Mesendoderm (in vitro differentiated cells): ENCODE results near the gene ARSG.
A peak's percentile ranks its signal among the peaks of the same experiment; 100 is the strongest.

ENCODE experiments used
- DNase-seq: peaks from one replicate; pipeline ENCODE4 v3.0.0; 2013
- H2AK5ac ChIP-seq: 2 replicates; pipeline ENCODE4 v1.6.1; 2013; ENCODE audit warnings: low read length, inconsistent platforms
- H2BK120ac ChIP-seq: 2 replicates; pipeline ENCODE4 v1.6.1; 2013; ENCODE audit warnings: low read depth, mild to moderate bottlenecking, low read length, moderate library complexity, mixed read lengths
- H2BK15ac ChIP-seq: replicated peaks from 2 replicates; pipeline ENCODE4 v1.6.1; 2013; ENCODE audit warnings: low read depth, mild to moderate bottlenecking, moderate library complexity
- H2BK5ac ChIP-seq: 2 replicates; pipeline ENCODE4 v1.6.1; 2013; ENCODE audit warnings: low read length, inconsistent platforms
- H3K18ac ChIP-seq: 2 replicates; pipeline ENCODE4 v1.6.1; 2013; ENCODE audit warnings: mild to moderate bottlenecking, low read length, mixed read lengths
- H3K23ac ChIP-seq: one replicate; pipeline ENCODE4 v1.6.1; 2013; ENCODE audit warnings: low read length
- H3K27ac ChIP-seq: 2 replicates; pipeline ENCODE4 v1.5.1; 2013; ENCODE audit warnings: low read depth, mild to moderate bottlenecking, inconsistent platforms, low read length, moderate library complexity
- H3K27me3 ChIP-seq: 2 replicates; pipeline ENCODE4 v1.6.1; 2013; ENCODE audit warnings: low read length, control low read depth, mild to moderate bottlenecking, inconsistent platforms; ENCODE audit not compliant: insufficient read depth, poor library complexity
- H3K36me3 ChIP-seq: 2 replicates; pipeline ENCODE4 v1.6.1; 2013; ENCODE audit warnings: low read length, inconsistent platforms; ENCODE audit not compliant: control insufficient read depth, insufficient read depth
- H3K4ac ChIP-seq: one replicate; pipeline ENCODE4 v1.6.1; 2013; ENCODE audit warnings: low read depth, mild to moderate bottlenecking, low read length, moderate library complexity
- H3K4me1 ChIP-seq: 2 replicates; pipeline ENCODE4 v1.6.1; 2013; ENCODE audit warnings: low read depth, low read length, inconsistent platforms; ENCODE audit not compliant: control insufficient read depth
- H3K4me2 ChIP-seq: 2 replicates; pipeline ENCODE4 v1.6.1; 2013; ENCODE audit warnings: low read length
- H3K4me3 ChIP-seq: 2 replicates; pipeline ENCODE4 v1.5.1; 2013; ENCODE audit warnings: mild to moderate bottlenecking, low read length
- H3K56ac ChIP-seq: one replicate; pipeline ENCODE4 v1.6.1; 2013; ENCODE audit warnings: low read length
- H3K79me1 ChIP-seq: 2 replicates; pipeline ENCODE4 v1.6.1; 2013; ENCODE audit warnings: low read length, inconsistent platforms
- H3K79me2 ChIP-seq: 2 replicates; pipeline ENCODE4 v1.6.1; 2013; ENCODE audit warnings: mild to moderate bottlenecking, low read length; ENCODE audit not compliant: control insufficient read depth, insufficient read depth
- H3K9ac ChIP-seq: 2 replicates; pipeline ENCODE4 v1.6.1; 2013; ENCODE audit warnings: low read length, inconsistent platforms
- H4K5ac ChIP-seq: one replicate; pipeline ENCODE4 v1.6.1; 2013; ENCODE audit warnings: low read length
- H4K8ac ChIP-seq: one replicate; pipeline ENCODE4 v1.6.1; 2013; ENCODE audit warnings: low read depth, mild to moderate bottlenecking, control low read depth, low read length, moderate library complexity
- WGBS: extraction: QIAGEN DNeasy Blood & Tissue Kit; methylation state at CpG from one replicate; pipeline ENCODE4 v1.1.7; 2013; ENCODE audit warnings: low lambda C conversion rate, missing lambda C conversion rate; ENCODE audit not compliant: insufficient coverage; ENCODE audit errors: extremely low coverage; 5-methylcytosine and 5-hydroxymethylcytosine counted together

ARSG gene

DNA sequence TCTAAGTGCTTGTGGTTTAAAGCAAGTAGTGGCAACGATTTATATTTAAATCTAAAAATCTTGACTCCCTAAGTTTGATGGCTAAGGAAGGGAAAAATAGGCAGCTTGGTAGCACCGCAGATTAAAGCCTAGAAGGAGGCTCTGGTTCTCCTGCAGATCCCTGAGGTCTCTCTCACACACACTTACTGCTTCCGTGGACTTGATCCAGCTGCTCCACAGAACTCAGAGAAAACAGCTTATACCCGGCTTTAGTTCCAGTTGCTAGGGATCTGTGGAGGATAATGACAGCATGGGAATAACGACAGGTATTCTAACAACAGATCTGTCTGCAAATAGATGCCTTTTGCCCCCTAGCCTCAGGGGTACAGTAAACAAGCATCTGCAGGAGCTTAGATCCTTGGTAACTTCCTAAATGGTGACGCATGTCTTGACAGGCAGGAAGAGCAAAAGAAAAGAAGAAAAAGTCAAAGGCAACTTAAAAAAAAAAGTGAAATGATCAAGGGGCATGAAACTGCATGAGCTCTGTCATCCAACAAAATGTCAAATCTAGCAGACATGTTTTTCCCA lies 161.5 kb downstream of the ARSG start:
- DNase-seq: no peak
- H3K27me3 ChIP-seq: no peaks in the 10 kb centered on the region
- no CpG with 5 or more reads among the region's 6 CpGs for WGBS
- no peak overlapping the region for H2BK5ac ChIP-seq
- H2BK120ac ChIP-seq: no peak overlapping the region
- H3K18ac ChIP-seq: no peak overlapping the region
- no peak overlapping the region for H3K4me3 ChIP-seq
- H3K56ac ChIP-seq: no peak overlapping the region
- H4K8ac ChIP-seq: no peak overlapping the region
- H3K79me2 ChIP-seq: no peaks in the 10 kb centered on the region
- no peaks in the 10 kb centered on the region for H3K79me1 ChIP-seq
- no peak overlapping the region for H2AK5ac ChIP-seq
- H4K5ac ChIP-seq: no peak overlapping the region
- no peak overlapping the region for H3K4me2 ChIP-seq
- no peak overlapping the region for H3K23ac ChIP-seq
- H3K36me3 ChIP-seq: no peaks in the 10 kb centered on the region
- no peak overlapping the region for H3K27ac ChIP-seq
- no peak overlapping the region for H3K9ac ChIP-seq
- H2BK15ac ChIP-seq: no peak overlapping the region
- peaks cover 3% of the 10 kb centered on the region for H3K4me1 ChIP-seq
- no peak overlapping the region for H3K4ac ChIP-seq

DNA sequence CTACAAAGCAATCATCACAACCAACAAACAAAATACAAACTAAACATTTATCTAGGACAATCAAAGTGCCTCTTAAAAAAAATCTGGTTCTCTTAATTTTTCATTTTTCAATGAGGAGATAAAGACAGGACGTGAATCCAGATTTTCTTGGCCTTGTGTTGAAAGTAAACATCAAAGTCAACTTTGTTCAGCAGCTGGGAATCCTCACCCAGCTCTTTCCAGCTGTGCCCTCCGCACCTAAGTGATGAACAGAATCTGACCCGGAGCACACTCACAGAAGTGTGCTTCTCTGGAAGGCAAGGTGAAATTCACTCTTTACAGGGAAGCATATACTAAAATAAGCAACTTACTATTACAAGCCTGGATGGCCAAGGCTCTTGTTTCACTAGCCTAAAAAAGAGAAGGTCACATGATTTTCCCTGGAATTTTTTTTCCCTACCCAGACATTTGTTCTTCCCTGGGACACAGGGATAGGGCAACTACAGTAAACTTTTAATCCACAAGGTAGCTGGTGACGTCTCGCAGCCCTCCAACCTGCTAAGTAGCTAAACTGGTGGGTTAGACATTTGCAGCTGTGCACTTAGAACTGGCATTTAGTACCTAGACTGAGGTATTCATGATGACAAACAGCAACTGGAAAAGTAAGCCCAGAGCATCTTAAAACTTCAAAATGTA lies 162.8 kb downstream of the ARSG start:
- no peak overlapping the region for H2BK5ac ChIP-seq
- H3K4me1 ChIP-seq: peaks cover 3% of the 10 kb centered on the region
- H2BK15ac ChIP-seq: no peak overlapping the region
- no peaks in the 10 kb centered on the region for H3K27me3 ChIP-seq
- H2BK120ac ChIP-seq: no peak overlapping the region
- H3K4ac ChIP-seq: no peak overlapping the region
- no CpG with 5 or more reads among the region's 5 CpGs for WGBS
- no peak overlapping the region for H3K9ac ChIP-seq
- H2AK5ac ChIP-seq: no peak overlapping the region
- H4K5ac ChIP-seq: no peak overlapping the region
- H3K79me2 ChIP-seq: no peaks in the 10 kb centered on the region
- H3K27ac ChIP-seq: no peak overlapping the region
- DNase-seq: no peak
- H3K79me1 ChIP-seq: no peaks in the 10 kb centered on the region
- H3K18ac ChIP-seq: no peak overlapping the region
- H3K23ac ChIP-seq: no peak overlapping the region
- H4K8ac ChIP-seq: no peak overlapping the region
- H3K4me3 ChIP-seq: no peak overlapping the region
- no peak overlapping the region for H3K56ac ChIP-seq
- H3K4me2 ChIP-seq: no peak overlapping the region
- no peaks in the 10 kb centered on the region for H3K36me3 ChIP-seq

DNA sequence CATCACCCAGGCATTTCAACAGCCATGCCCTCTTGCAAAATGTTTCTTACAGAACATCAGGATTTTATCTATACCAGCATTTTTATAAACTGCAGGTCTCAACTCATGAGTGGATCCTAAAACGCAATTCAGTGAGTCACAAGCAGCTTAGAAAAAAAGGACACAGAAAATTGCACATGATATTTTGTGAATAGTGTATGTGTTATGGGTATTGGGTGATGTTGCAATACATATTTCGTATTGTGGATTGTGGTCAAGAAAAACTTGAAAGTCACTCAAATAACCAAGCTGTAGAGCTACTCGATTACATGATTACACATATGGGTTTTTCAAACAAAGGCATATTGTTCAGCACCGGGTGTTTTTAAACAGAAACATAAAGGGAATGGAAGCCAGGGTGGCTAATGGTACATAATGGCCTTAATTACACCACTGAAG lies 164.6 kb downstream of the ARSG start:
- no peaks in the 10 kb centered on the region for H3K27me3 ChIP-seq
- no peak overlapping the region for H2AK5ac ChIP-seq
- no peaks in the 10 kb centered on the region for H3K79me2 ChIP-seq
- peak overlapping the region; percentile 34 for H3K9ac ChIP-seq
- H3K56ac ChIP-seq: peak overlapping the region; percentile 88
- H2BK120ac ChIP-seq: no peak overlapping the region
- H3K4ac ChIP-seq: no peak overlapping the region
- no peak overlapping the region for H3K18ac ChIP-seq
- no peak for DNase-seq
- H3K23ac ChIP-seq: no peak overlapping the region
- H3K36me3 ChIP-seq: no peaks in the 10 kb centered on the region
- no peaks in the 10 kb centered on the region for H3K79me1 ChIP-seq
- H3K4me3 ChIP-seq: no peak overlapping the region
- no CpG with 5 or more reads among the region's 4 CpGs for WGBS
- no peak overlapping the region for H2BK5ac ChIP-seq
- H4K8ac ChIP-seq: no peak overlapping the region
- H4K5ac ChIP-seq: no peak overlapping the region
- H2BK15ac ChIP-seq: no peak overlapping the region
- H3K4me2 ChIP-seq: peak overlapping the region; percentile 35
- H3K4me1 ChIP-seq: peaks cover 3% of the 10 kb centered on the region
- H3K27ac ChIP-seq: no peak overlapping the region

DNA sequence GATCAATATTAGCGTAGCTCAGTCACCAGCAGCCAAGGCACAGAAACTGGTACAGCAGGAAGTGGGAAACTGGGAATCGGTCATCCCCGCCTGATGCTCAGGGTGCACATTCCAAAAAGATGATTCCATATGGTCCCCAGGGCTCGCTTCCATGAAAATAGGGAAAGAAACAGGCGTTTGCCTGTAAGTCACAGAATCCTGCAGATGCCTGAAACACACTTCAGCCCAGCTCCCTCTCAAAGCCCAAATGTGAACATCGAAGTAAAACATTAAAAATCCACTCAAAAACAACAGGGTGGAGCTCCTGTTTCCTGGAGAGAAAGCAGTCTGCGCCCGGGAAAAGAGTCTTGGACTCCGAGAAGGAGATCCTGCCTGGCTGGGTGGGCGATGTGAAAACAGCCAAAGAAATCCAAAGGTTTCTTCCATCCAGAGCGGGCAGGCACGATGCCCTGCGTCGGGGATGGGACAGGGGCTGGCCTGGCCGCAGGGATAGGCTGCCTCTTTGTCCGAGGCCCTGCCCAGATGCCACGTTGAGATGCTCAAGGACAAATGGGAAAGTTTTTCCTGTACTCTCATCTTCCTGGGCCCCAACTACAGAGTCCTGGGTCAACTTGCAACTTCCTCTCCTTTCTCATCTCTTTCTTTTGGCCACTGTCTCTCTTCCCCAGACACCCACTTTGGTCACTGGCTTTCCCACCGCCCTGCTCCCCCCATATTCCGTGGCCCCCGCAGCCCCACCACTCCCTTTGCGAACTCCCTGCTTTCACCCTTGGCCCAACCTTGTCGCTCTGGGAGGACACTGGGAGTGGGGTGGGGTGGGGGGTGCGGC lies 165.3 kb downstream of the ARSG start:
- Histone ChIP-seq H3K36me3 (no peaks in the 10 kb centered on the region), H4K5ac (no peak overlapping the region), H3K23ac (no peak overlapping the region), H3K4me3 (peak overlapping the region; percentile 44), H2BK120ac (no peak overlapping the region), H4K8ac (no peak overlapping the region), H3K27me3 (no peaks in the 10 kb centered on the region), H3K56ac (peak overlapping the region; percentile 88), H3K79me1 (no peaks in the 10 kb centered on the region), H3K27ac (no peak overlapping the region), H2AK5ac (no peak overlapping the region), H2BK5ac (no peak overlapping the region), H2BK15ac (no peak overlapping the region), H3K18ac (peak overlapping the region; percentile 8), H3K79me2 (no peaks in the 10 kb centered on the region), H3K9ac (peak overlapping the region; percentile 76), H3K4me2 (peak overlapping the region; percentile 84), H3K4me1 (peaks cover 3% of the 10 kb centered on the region), H3K4ac (no peak overlapping the region)
- WGBS: no CpG with 5 or more reads among the region's 23 CpGs
- peak; percentile 94 for DNase-seq

DNA sequence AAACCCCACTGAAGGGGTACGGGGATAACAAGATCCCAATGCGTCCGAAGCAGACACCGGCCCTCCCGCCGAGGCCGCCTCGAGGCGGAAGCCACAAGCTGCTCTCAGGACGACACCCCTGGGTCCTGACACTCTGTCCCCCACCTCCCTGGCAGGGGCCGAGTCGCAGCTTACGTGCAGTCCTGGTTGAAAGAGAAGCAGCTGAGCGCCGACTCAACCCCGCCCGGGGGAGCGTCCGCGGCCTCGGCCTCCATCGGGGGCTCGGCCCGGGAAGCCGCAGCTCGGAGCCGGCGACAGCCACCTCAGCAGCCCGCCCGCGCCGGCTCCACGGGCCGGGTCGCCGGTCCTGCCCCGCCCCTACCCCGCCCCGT lies 165.9 kb downstream of the ARSG start, which contains the start of gene WIPI1:
Gene WIPI1 (minus strand): TSS at position 329 of the 371 bp plus-strand sequence. CDS start 75 bp downstream, at position 254.
- Histone ChIP-seq H3K27ac (no peak within 1 kb of the TSS), H4K5ac (no peak within 1 kb of the TSS), H3K4me3 (peak within 1 kb of the TSS; percentile 44), H2BK15ac (no peak within 1 kb of the TSS), H3K27me3 (no peaks in the 10 kb centered on the region), H3K9ac (peak within 1 kb of the TSS; percentile 76), H2AK5ac (no peak within 1 kb of the TSS), H3K4me2 (peak within 1 kb of the TSS; percentile 84), H3K79me1 (no peaks in the 10 kb centered on the region), H3K36me3 (no peaks in the 10 kb centered on the region), H3K79me2 (no peaks in the 10 kb centered on the region), H2BK120ac (no peak within 1 kb of the TSS), H3K4me1 (peaks cover 3% of the 10 kb centered on the region), H4K8ac (no peak within 1 kb of the TSS), H3K23ac (no peak within 1 kb of the TSS), H3K18ac (peak within 1 kb of the TSS; percentile 8), H2BK5ac (no peak within 1 kb of the TSS), H3K4ac (no peak within 1 kb of the TSS), H3K56ac (peak within 1 kb of the TSS; percentile 88)
- DNase-seq: no peak
- no CpG with 5 or more reads among the region's 39 CpGs for WGBS
